ENCODE measurements around the gene OPTC. TPM values are rescaled to one million over a fixed set of nuclear protein-coding genes. Genes with fewer than 3 reads are reported as not detected.
A peak's percentile ranks its signal among the peaks of the same experiment; 100 is the strongest.

Gene OPTC
- total and polyA plus RNA-seq, 4 donors, result not detected

GRCh38 chr1:203534012-203534411 lies 40.1 kb downstream of the OPTC start:
- H3K27ac ChIP-seq (ENCODE audit: low read depth in 1 of 2, low read length in 1 of 2), result peak overlapping the region in 1 of 2 donors; percentile 45
- DNase-seq (no peak), ATAC-seq (ENCODE audit: insufficient read depth, low FRiP score) (no peak)
- H3K9me3 ChIP-seq (ENCODE audit: control insufficient read depth in 4 of 4, insufficient read depth in 3 of 4, low read length in 3 of 4), result no peaks in the 10 kb centered on the region
- H3K4me3 ChIP-seq, result no peak overlapping the region
- peaks cover 0 to 10% (median 0%) of the 10 kb centered on the region in 5 donors for H3K4me1 ChIP-seq (ENCODE audit: control insufficient read depth in 5 of 5, insufficient read depth in 5 of 5, low read length in 5 of 5)
- H3K36me3 ChIP-seq (ENCODE audit: control insufficient read depth in 4 of 4, insufficient read depth in 4 of 4, low read length in 4 of 4), result no peaks in the 10 kb centered on the region
- TF ChIP-seq CTCF (IDR thresholded peaks at IDR 0.05; ENCODE audit: control extremely low read depth, extremely low read depth), result no peak
- no peak overlapping the region for H3K9ac ChIP-seq (ENCODE audit: insufficient read depth in 1 of 2, low read length in 2 of 2)
- no peaks in the 10 kb centered on the region for H3K27me3 ChIP-seq (ENCODE audit: control insufficient read depth in 3 of 3, insufficient read depth in 3 of 3, low read length in 2 of 3)

GRCh38 chr1:203534526-203534925 lies 40.6 kb downstream of the OPTC start:
- no peak for TF ChIP-seq CTCF (IDR thresholded peaks at IDR 0.05; ENCODE audit: control extremely low read depth, extremely low read depth)
- no peak overlapping the region for H3K9ac ChIP-seq (ENCODE audit: insufficient read depth in 1 of 2, low read length in 2 of 2)
- 87 to 90% methylated on average over 3 of the region's 3 CpGs for WGBS, 2 donors
- DNase-seq (no peak), ATAC-seq (ENCODE audit: insufficient read depth, low FRiP score) (no peak)
- H3K36me3 ChIP-seq (ENCODE audit: control insufficient read depth in 4 of 4, insufficient read depth in 4 of 4, low read length in 4 of 4), result no peaks in the 10 kb centered on the region
- H3K9me3 ChIP-seq (ENCODE audit: control insufficient read depth in 4 of 4, insufficient read depth in 3 of 4, low read length in 3 of 4), result no peaks in the 10 kb centered on the region
- H3K4me1 ChIP-seq (ENCODE audit: control insufficient read depth in 5 of 5, insufficient read depth in 5 of 5, low read length in 5 of 5), result peaks cover 0 to 10% (median 0%) of the 10 kb centered on the region in 5 donors
- H3K27ac ChIP-seq (ENCODE audit: low read depth in 1 of 2, low read length in 1 of 2), result peak overlapping the region in 1 of 2 donors; percentile 45
- H3K27me3 ChIP-seq (ENCODE audit: control insufficient read depth in 3 of 3, insufficient read depth in 3 of 3, low read length in 2 of 3), result no peaks in the 10 kb centered on the region
- H3K4me3 ChIP-seq, result no peak overlapping the region

GRCh38 chr1:203536575-203536974 lies 42.6 kb downstream of the OPTC start:
- Histone ChIP-seq H3K4me3 (no peak overlapping the region), H3K36me3 (ENCODE audit: control insufficient read depth in 4 of 4, insufficient read depth in 4 of 4, low read length in 4 of 4) (no peaks in the 10 kb centered on the region), H3K9me3 (ENCODE audit: control insufficient read depth in 4 of 4, insufficient read depth in 3 of 4, low read length in 3 of 4) (no peaks in the 10 kb centered on the region), H3K27me3 (ENCODE audit: control insufficient read depth in 3 of 3, insufficient read depth in 3 of 3, low read length in 2 of 3) (no peaks in the 10 kb centered on the region), H3K27ac (ENCODE audit: low read depth in 1 of 2, low read length in 1 of 2) (peak overlapping the region in 1 of 2 donors; percentile 67), H3K9ac (ENCODE audit: insufficient read depth in 1 of 2, low read length in 2 of 2) (no peak overlapping the region), H3K4me1 (ENCODE audit: control insufficient read depth in 5 of 5, insufficient read depth in 5 of 5, low read length in 5 of 5) (peaks cover 0 to 10% (median 0%) of the 10 kb centered on the region in 5 donors)
- WGBS, 2 donors, result 45 to 48% methylated on average over 2 of the region's 2 CpGs
- TF ChIP-seq CTCF (IDR thresholded peaks at IDR 0.05; ENCODE audit: control extremely low read depth, extremely low read depth), result no peak
- DNase-seq (no peak), ATAC-seq (ENCODE audit: insufficient read depth, low FRiP score) (peak; percentile 24)

- no peaks in the 10 kb centered on the region for H3K9me3 ChIP-seq (ENCODE audit: control insufficient read depth in 4 of 4, insufficient read depth in 3 of 4, low read length in 3 of 4)
- H3K9ac ChIP-seq (ENCODE audit: insufficient read depth in 1 of 2, low read length in 2 of 2), result no peak overlapping the region
- no peaks in the 10 kb centered on the region for H3K36me3 ChIP-seq (ENCODE audit: control insufficient read depth in 4 of 4, insufficient read depth in 4 of 4, low read length in 4 of 4)
- DNase-seq (peak in 1 of 3 donors; percentile 31), ATAC-seq (ENCODE audit: insufficient read depth, low FRiP score) (peak; percentile 58)
- H3K4me1 ChIP-seq (ENCODE audit: control insufficient read depth in 5 of 5, insufficient read depth in 5 of 5, low read length in 5 of 5), result peaks cover 0 to 10% (median 0%) of the 10 kb centered on the region in 5 donors
- TF ChIP-seq CTCF (IDR thresholded peaks at IDR 0.05; ENCODE audit: control extremely low read depth, extremely low read depth), result no peak
- 65% methylated on average over 3 of the region's 3 CpGs for WGBS, 2 donors
- H3K4me3 ChIP-seq, result no peak overlapping the region
- no peaks in the 10 kb centered on the region for H3K27me3 ChIP-seq (ENCODE audit: control insufficient read depth in 3 of 3, insufficient read depth in 3 of 3, low read length in 2 of 3)
- H3K27ac ChIP-seq (ENCODE audit: low read depth in 1 of 2, low read length in 1 of 2), result peak overlapping the region; percentile 67 to 75
Observed at GRCh38 chr1:203536980-203537455, 43.1 kb downstream of the OPTC start.
